SK-N-SH treated with all-trans-retinoic acid at 6 μM for 48 hours (cell line): ENCODE data around the gene SLC8B1.

Source experiments
- ARNTL ChIP-seq: fragments of 450-650 bp; formaldehyde crosslinking; IDR thresholded peaks from 2 replicates; pipeline ENCODE4 v1.5.0; 2020; ENCODE audit warnings: low read depth, mild to moderate bottlenecking, moderate library complexity, borderline replicate concordance
- BACH2 ChIP-seq: fragments of 250-450 bp; sonication (Bioruptor Pico); IDR thresholded peaks from 2 replicates; pipeline ENCODE4 v1.9.0; 2021; ENCODE audit warnings: mild to moderate bottlenecking, borderline replicate concordance
- ESRRG ChIP-seq: fragments of 250-450 bp; sonication (Bioruptor Pico); IDR thresholded peaks from 2 replicates; pipeline ENCODE4 v1.6.1; 2021; ENCODE audit warnings: mild to moderate bottlenecking
- GLIS3 ChIP-seq: fragments of 250-450 bp; sonication (Bioruptor Pico); IDR thresholded peaks from 2 replicates; pipeline ENCODE4 v1.5.0; 2020; ENCODE audit warnings: mild to moderate bottlenecking, moderate library complexity
- OSR1 ChIP-seq: fragments of 250-450 bp; sonication (Bioruptor Pico); IDR thresholded peaks from 2 replicates; pipeline ENCODE4 v1.8.0; 2022; ENCODE audit warnings: moderate library complexity, mild to moderate bottlenecking, inconsistent platforms
- PATZ1 ChIP-seq: fragments of 250-450 bp; sonication (Bioruptor Pico); IDR thresholded peaks from 2 replicates; pipeline ENCODE4 v1.8.0; 2020; ENCODE audit warnings: mild to moderate bottlenecking, moderate library complexity, borderline replicate concordance
- TCF4 ChIP-seq: fragments of 250-450 bp; sonication (Bioruptor Pico); IDR thresholded peaks from 2 replicates; pipeline ENCODE4 v1.8.0; 2021; ENCODE audit warnings: mild to moderate bottlenecking, moderate library complexity, borderline replicate concordance
- TOX ChIP-seq: fragments of 250-450 bp; sonication (Bioruptor Pico); IDR thresholded peaks from 2 replicates; pipeline ENCODE4 v1.8.0; 2021; ENCODE audit warnings: mild to moderate bottlenecking, moderate library complexity, borderline replicate concordance
- ZC3H10 ChIP-seq: fragments of 250-450 bp; sonication (Bioruptor Pico); IDR thresholded peaks from 2 replicates; pipeline ENCODE4 v1.5.1; 2021; ENCODE audit warnings: mild to moderate bottlenecking, moderate library complexity
- ZFP3 ChIP-seq: fragments of 250-450 bp; sonication (Bioruptor Pico); IDR thresholded peaks from 2 replicates; pipeline ENCODE4 v1.5.0; 2020; ENCODE audit warnings: mild to moderate bottlenecking, moderate library complexity
- ZFP30 ChIP-seq: fragments of 450-650 bp; formaldehyde crosslinking; IDR thresholded peaks from 2 replicates; pipeline ENCODE4 v1.5.0; 2022; ENCODE audit warnings: mild to moderate bottlenecking, moderate library complexity
- ZNF565 ChIP-seq: fragments of 450-650 bp; formaldehyde crosslinking; conservative IDR thresholded peaks from 2 replicates; pipeline ENCODE4 v1.5.0; 2020; ENCODE audit warnings: low read depth, mild to moderate bottlenecking, moderate library complexity
- ZNF70 ChIP-seq: fragments of 450-650 bp; formaldehyde crosslinking; IDR thresholded peaks from 2 replicates; pipeline ENCODE4 v1.5.0; 2020; ENCODE audit warnings: mild to moderate bottlenecking, moderate library complexity
- TF ChIP-seq, protein P1 (sequence below): fragments of 250-450 bp; sonication (Bioruptor Pico); IDR thresholded peaks from 2 replicates; pipeline ENCODE4 v1.5.0; 2020; ENCODE audit warnings: mild to moderate bottlenecking, moderate library complexity

- TF ChIP-seq PATZ1 (CRISPR knock-in tag) (no peak), ZFP30 (CRISPR knock-in tag) (no peak), ZC3H10 (CRISPR knock-in tag) (no peak), ZFP3 (CRISPR knock-in tag) (no peak), ZNF70 (no peak), ARNTL (CRISPR knock-in tag) (no peak), TCF4 (no peak), BACH2 (no peak), ZNF565 (CRISPR knock-in tag) (no peak), OSR1 (CRISPR knock-in tag) (no peak), TOX (CRISPR knock-in tag) (no peak), ESRRG (no peak), GLIS3 (CRISPR knock-in tag) (no peak)
- TF ChIP-seq, protein P1, sequence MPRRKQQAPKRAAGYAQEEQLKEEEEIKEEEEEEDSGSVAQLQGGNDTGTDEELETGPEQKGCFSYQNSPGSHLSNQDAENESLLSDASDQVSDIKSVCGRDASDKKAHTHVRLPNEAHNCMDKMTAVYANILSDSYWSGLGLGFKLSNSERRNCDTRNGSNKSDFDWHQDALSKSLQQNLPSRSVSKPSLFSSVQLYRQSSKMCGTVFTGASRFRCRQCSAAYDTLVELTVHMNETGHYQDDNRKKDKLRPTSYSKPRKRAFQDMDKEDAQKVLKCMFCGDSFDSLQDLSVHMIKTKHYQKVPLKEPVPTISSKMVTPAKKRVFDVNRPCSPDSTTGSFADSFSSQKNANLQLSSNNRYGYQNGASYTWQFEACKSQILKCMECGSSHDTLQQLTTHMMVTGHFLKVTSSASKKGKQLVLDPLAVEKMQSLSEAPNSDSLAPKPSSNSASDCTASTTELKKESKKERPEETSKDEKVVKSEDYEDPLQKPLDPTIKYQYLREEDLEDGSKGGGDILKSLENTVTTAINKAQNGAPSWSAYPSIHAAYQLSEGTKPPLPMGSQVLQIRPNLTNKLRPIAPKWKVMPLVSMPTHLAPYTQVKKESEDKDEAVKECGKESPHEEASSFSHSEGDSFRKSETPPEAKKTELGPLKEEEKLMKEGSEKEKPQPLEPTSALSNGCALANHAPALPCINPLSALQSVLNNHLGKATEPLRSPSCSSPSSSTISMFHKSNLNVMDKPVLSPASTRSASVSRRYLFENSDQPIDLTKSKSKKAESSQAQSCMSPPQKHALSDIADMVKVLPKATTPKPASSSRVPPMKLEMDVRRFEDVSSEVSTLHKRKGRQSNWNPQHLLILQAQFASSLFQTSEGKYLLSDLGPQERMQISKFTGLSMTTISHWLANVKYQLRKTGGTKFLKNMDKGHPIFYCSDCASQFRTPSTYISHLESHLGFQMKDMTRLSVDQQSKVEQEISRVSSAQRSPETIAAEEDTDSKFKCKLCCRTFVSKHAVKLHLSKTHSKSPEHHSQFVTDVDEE (CRISPR knock-in tag): no peak
Observed at GRCh38 chr12:113252494-113252893, 82.4 kb downstream of the SLC8B1 start.
